Heart right ventricle (tissue), 16 donors: ENCODE data around the gene GLCE. TPM values are rescaled to one million over a fixed set of nuclear protein-coding genes. Genes with fewer than 3 reads are reported as not detected.

ENCODE experiments used
- ATAC-seq, 8 donors: fragments of 200-7000 bp; cut with Tn5 transposase; one replicate each; pipeline ENCODE4 v1.9.1; 2020; ENCODE audit warnings: mild to moderate bottlenecking in 8 of 8, moderate library complexity in 8 of 8, moderate number of reproducible peaks in 1 of 8
- DNase-seq, 2 donors: peaks; one replicate each; pipeline ENCODE4 v3.0.0-alpha.2; 2020
- H3K27ac ChIP-seq, 10 donors: fragments of 200-600 bp; sonication (generic) in 2 of 10; one replicate each; pipeline versions ENCODE4 v1.5.0 to v1.8.0; 2020 to 2022; ENCODE audit warnings: mild to moderate bottlenecking in 3 of 10
- H3K27me3 ChIP-seq, 7 donors: fragments of 200-600 bp; one replicate each; pipeline ENCODE4 v1.8.0; 2021 to 2022; ENCODE audit warnings: mild to moderate bottlenecking in 2 of 7
- H3K36me3 ChIP-seq, 9 donors: fragments of 200-600 bp; sonication (generic) in 1 of 9; one replicate each; pipeline versions ENCODE4 v1.5.0 to v1.8.0; 2020 to 2022; ENCODE audit warnings: mild to moderate bottlenecking in 2 of 9
- H3K4me1 ChIP-seq, 9 donors: fragments of 200-600 bp; sonication (generic) in 1 of 9; one replicate each; pipeline versions ENCODE4 v1.5.0 to v1.8.0; 2020 to 2022; ENCODE audit warnings: mild to moderate bottlenecking in 4 of 9
- H3K4me3 ChIP-seq, 10 donors: fragments of 200-600 bp; sonication (generic) in 2 of 10; one replicate each; pipeline versions ENCODE4 v1.5.0 to v1.8.0; 2020 to 2022; ENCODE audit warnings: mild to moderate bottlenecking in 7 of 10, moderate library complexity in 2 of 10
- H3K9me3 ChIP-seq, 11 donors: fragments of 200-600 bp in 10 of 11; sonication (generic) in 2 of 11; one replicate each; pipeline versions ENCODE4 v1.5.0 to v1.8.0; 2013 to 2022; ENCODE audit warnings: mild to moderate bottlenecking in 2 of 11, control low read depth in 1 of 11, moderate library complexity in 1 of 11
- WGBS, 2 donors: extraction: QIAGEN DNeasy Blood & Tissue Kit; methylation state at CpG; one replicate each; pipeline ENCODE4 v1.1.7; 2013; ENCODE audit warnings: inconsistent platforms in 1 of 2; 5-methylcytosine and 5-hydroxymethylcytosine counted together
- intact Hi-C, 10 donors: fragments of 100-400 bp; cut with DNase I; formaldehyde crosslinking; loops; one replicate each; pipeline versions ENCODE4 v1.11.1 to v1.14.2; 2022
- polyA plus RNA-seq, 2 donors: library from polyadenylated mRNA; stranded (reverse); fragments of 200-250 nt; gene quantifications; one replicate each; pipeline ENCODE4 v1.2.3, GENCODE V29; 2013
- total RNA-seq, 10 donors: library from RNA; stranded (reverse); fragmentation: NEBNext Ultra II Directional in 3 of 10; extraction: Animal tissue kit (Norgen Biotek cat#: 25700) in 3 of 10; gene quantifications; one replicate each; pipeline versions ENCODE4 v1.2.1 to v1.2.4, GENCODE V29; 2021 to 2023
- TF ChIP-seq, protein P1 (sequence below), 9 donors: fragments of 200-600 bp; sonication (generic) in 2 of 9; IDR thresholded peaks; one replicate each; pipeline versions ENCODE4 v1.5.0 to v1.8.0; 2021 to 2022; ENCODE audit warnings: antibody characterized with exemption in 9 of 9, mild to moderate bottlenecking in 5 of 9, moderate library complexity in 1 of 9
- donor health status: Arrhythmogenic right ventricular cardiomyopathy.
- donor health status: ischemic (EF 13 %, LVEDD 7.1; RV severe dilation, severe dysfunction).
- donor health status: healthy with polysubstance abuse.
- donor health status: DM: no; HTN: yes; CAD: no.
- donor health status: DM: no; HTN: no; CAD: no.
- donor health status: ischemic (EF 25% LVEDD 6.9; RV normal size, moderate dysfunction).
- donor health status: ischemic (EF 25% LVEDD 5.7; RV mildly dilated, moderate dysfunction).
- donor health status: healthy.
- donor health status: DM: yes; HTN: yes; CAD: no.
- donor health status: Ischemic cardiomyopathy.
- donor health status: ischemic (EF 35%, LVEDD 5.7; RV mildly dilated, moderate dysfunction).
- donor health status: nonischemic (EF 11% LVEDD 7.7; RV severe dilation, severe dysfunction).
- donor health status: DM: yes; HTN: yes; CAD: no.
- donor health status: PGD.
- donor health status: ischemic (EF 29% LVEDD 5.4; RV normal size, mild dysfunction).
- donor health status: nonischemic (EF 23%, LVEDD 6.1; RV moderate dilation, normal function).

Gene GLCE
- total and polyA plus RNA-seq, 12 donors: 5.4 to 13.3 (median 7.5) TPM

DNA sequence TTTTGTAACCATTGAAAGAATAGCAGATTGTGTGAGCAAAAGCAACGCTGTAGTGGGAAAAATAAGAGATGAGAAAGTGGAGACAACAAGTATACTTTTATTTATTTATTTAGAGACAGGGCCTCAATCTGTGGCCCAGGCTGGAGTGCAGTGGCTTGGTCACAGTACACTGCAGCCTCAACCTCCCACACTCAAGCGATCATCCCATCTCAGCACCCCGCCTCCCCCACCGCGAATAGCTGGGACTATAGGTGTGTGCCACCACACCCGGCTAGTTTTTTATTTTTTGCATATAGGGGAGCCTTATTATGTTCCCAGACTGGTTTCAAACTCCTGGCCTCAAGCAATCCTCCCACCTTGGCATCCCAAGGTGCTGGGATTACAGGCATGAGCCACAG lies 1.6 kb upstream of the GLCE start:
- intact Hi-C loops: loop anchor here in 3 of 10 donors (5.0 to 10.0 kb wide), 4 partner anchors 66 to 236 kb away; no protein-coding TSS in a partner anchor

DNA sequence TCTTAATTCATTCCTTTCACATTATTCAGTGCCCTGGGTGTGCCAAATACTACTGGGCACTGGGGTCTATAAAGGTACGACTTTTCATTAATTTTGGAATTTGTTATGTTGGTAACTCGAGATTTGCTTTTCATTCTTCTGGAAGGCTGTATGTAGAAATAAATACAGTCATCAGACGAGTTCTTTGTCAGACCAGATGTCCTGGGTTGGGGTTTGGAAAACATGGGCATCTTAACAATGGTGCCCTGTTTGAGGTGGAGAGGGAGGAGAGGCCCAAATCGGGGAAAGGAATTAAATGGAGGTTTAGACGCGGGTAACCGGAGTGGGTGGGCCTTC lies 662 bp upstream of the GLCE start:
- Histone ChIP-seq H3K27me3 (no peaks in the 10 kb centered on the region), H3K36me3 (no peaks in the 10 kb centered on the region), H3K4me1 (peaks cover 0 to 24% (median 11%) of the 10 kb centered on the region in 9 donors), H3K27ac (peak overlapping the region in 8 of 10 donors; percentile 47 to 92 (median 85)), H3K9me3 (no peaks in the 10 kb centered on the region), H3K4me3 (peak overlapping the region; percentile 71 to 97 (median 76))
- intact Hi-C loops: loop anchor here in 8 of 10 donors (2.0 to 10.0 kb wide), 15 partner anchors 55 to 238 kb away; no protein-coding TSS in a partner anchor
- 28 to 31% methylated on average over 7 of the region's 7 CpGs for WGBS, 2 donors
- TF ChIP-seq, protein P1, sequence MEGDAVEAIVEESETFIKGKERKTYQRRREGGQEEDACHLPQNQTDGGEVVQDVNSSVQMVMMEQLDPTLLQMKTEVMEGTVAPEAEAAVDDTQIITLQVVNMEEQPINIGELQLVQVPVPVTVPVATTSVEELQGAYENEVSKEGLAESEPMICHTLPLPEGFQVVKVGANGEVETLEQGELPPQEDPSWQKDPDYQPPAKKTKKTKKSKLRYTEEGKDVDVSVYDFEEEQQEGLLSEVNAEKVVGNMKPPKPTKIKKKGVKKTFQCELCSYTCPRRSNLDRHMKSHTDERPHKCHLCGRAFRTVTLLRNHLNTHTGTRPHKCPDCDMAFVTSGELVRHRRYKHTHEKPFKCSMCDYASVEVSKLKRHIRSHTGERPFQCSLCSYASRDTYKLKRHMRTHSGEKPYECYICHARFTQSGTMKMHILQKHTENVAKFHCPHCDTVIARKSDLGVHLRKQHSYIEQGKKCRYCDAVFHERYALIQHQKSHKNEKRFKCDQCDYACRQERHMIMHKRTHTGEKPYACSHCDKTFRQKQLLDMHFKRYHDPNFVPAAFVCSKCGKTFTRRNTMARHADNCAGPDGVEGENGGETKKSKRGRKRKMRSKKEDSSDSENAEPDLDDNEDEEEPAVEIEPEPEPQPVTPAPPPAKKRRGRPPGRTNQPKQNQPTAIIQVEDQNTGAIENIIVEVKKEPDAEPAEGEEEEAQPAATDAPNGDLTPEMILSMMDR (IDR thresholded peaks at IDR 0.05): no peak
- ATAC-seq (peak in 1 of 8 donors; percentile 1), DNase-seq (no peak)

More for the DNA sequence above, 1.6 kb upstream of the GLCE start:
- Histone ChIP-seq H3K4me1 (peaks cover 0 to 33% (median 11%) of the 10 kb centered on the region in 9 donors), H3K36me3 (no peaks in the 10 kb centered on the region), H3K9me3 (no peaks in the 10 kb centered on the region), H3K4me3 (no peak overlapping the region), H3K27ac (no peak overlapping the region), H3K27me3 (no peaks in the 10 kb centered on the region)
- no peak for DNase-seq
- ATAC-seq: no peak
- WGBS, 2 donors: 93 to 94% methylated on average over 6 of the region's 6 CpGs
- TF ChIP-seq, protein P1 (IDR thresholded peaks at IDR 0.05): no peak

DNA sequence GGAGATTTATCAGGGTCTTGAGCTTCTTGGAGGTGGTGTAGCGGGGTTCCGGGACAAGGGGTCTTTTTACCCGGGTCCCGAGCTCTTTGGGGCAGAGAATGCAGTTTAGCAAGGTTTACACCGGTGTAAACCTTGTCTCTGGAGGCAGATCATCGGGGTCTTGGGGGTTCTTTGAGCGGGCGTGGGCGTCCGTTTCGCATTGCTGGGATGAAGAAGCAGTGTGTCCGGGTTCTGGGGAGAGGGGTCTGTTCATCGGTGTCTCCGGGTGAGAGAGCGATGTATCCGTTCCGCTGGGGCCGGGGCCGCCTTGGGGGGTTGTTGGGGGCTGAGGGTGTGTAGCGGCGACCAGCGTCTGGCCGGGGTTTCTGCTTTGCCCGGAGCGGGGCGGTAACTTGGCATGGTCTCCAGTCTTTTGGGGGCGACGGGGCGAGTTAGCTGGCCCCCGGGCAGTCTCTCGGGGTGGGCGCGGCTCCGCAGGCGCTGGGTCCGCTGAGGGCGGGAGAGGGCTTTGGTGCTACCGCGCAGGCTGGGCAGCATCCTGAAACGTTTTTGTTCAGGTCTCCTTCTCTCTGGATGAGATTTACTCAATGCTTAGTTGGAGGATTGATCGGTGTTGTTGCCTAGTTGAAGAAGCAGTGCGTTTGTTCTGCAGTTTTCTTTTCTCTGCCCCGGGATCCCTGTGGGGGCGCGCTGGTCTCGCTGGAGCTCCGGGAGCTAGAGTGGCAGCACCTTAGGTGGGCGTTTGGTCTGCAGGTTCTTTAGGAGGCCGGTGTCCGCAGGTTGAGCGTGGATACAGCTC lies 843 bp downstream of the GLCE start:
- H3K4me1 ChIP-seq: peaks cover 0 to 32% (median 11%) of the 10 kb centered on the region in 9 donors
- no peaks in the 10 kb centered on the region for H3K36me3 ChIP-seq
- H3K4me3 ChIP-seq: peak overlapping the region; percentile 71 to 97 (median 76)
- H3K27ac ChIP-seq: peak overlapping the region in 9 of 10 donors; percentile 75 to 92 (median 84)
- WGBS, 2 donors: 1% methylated on average over 51 of the region's 51 CpGs
- H3K9me3 ChIP-seq: no peaks in the 10 kb centered on the region
- TF ChIP-seq, protein P1 (IDR thresholded peaks at IDR 0.05): peak in 5 of 9 donors; percentile 12 to 51 (median 45)
- DNase-seq (peak; percentile 32 to 37), ATAC-seq (peak in 7 of 8 donors; percentile 9 to 53 (median 41))
- no peaks in the 10 kb centered on the region for H3K27me3 ChIP-seq
- intact Hi-C loops: loop anchor here in 8 of 10 donors (2.0 to 10.0 kb wide), 14 partner anchors 54 to 236 kb away; no protein-coding TSS in a partner anchor

DNA sequence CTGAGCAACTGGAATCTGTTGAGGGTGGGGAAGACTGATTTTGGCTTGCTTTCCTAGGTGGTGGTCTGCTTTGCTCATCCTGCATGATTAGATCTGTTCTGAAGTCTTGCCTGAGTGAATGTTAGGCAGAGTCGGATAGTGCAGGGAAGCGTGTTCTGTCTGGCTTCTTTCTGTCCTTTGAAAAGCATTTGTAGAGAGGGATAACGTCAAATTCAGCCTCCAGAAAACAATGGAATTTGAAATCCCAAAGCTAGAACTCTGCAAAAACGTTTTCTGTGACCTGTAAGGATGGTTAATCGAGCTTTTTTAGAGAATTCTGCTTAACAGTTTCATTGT lies 1.4 kb downstream of the GLCE start:
- TF ChIP-seq, protein P1 (IDR thresholded peaks at IDR 0.05): no peak
- no peak for DNase-seq
- Histone ChIP-seq H3K36me3 (no peaks in the 10 kb centered on the region), H3K27ac (peak overlapping the region in 3 of 10 donors; percentile 86 to 92 (median 89)), H3K27me3 (no peaks in the 10 kb centered on the region), H3K4me3 (peak overlapping the region; percentile 71 to 97 (median 76)), H3K9me3 (no peaks in the 10 kb centered on the region), H3K4me1 (peaks cover 0 to 32% (median 11%) of the 10 kb centered on the region in 9 donors)
- 20 to 24% methylated on average over 5 of the region's 5 CpGs for WGBS, 2 donors
- ATAC-seq: peak in 1 of 8 donors; percentile 6
- intact Hi-C loops: loop anchor here in 8 of 10 donors (2.0 to 10.0 kb wide), 14 partner anchors 53 to 235 kb away; no protein-coding TSS in a partner anchor
